GM12878 (cell line): ENCODE data around the gene CHRNE. TPM values are rescaled to one million over a fixed set of nuclear protein-coding genes. Genes with fewer than 3 reads are reported as not detected.
A peak's percentile ranks its signal among the peaks of the same experiment; 100 is the strongest.

ENCODE experiments used
- BRCA1 ChIP-seq: IDR thresholded peaks from 2 replicates; pipeline ENCODE4 v1.6.1; 2011; ENCODE audit warnings: low read depth, low read length, improper control_type of control experiment
- EGR1 ChIP-seq, 2 experiments: IDR thresholded peaks; 1 replicate in 1 of 2; 2 replicates in 1 of 2; pipeline ENCODE4 v1.6.1; 2011 to 2012; ENCODE audit warnings: low read depth in 2 of 2, low read length in 2 of 2, borderline replicate concordance in 1 of 2, mild to moderate bottlenecking in 1 of 2, moderate library complexity in 1 of 2
- MTA2 ChIP-seq: fragments of 450-650 bp; IDR thresholded peaks from 2 replicates; pipeline ENCODE4 v1.6.1; 2016; ENCODE audit warnings: low read depth, mild to moderate bottlenecking, moderate library complexity
- NR2C2 ChIP-seq: IDR thresholded peaks from 2 replicates; pipeline ENCODE4 v1.6.1; 2011; ENCODE audit warnings: borderline replicate concordance, low read depth; ENCODE audit not compliant: control insufficient read depth, insufficient read length
- RUNX3 ChIP-seq: IDR thresholded peaks from 2 replicates; pipeline ENCODE4 v1.6.1; 2012; ENCODE audit warnings: low read length, inconsistent platforms
- TCF7 ChIP-seq: IDR thresholded peaks from 2 replicates; pipeline ENCODE4 v1.6.1; 2014; ENCODE audit warnings: antibody characterized with exemption, borderline replicate concordance
- ZNF384 ChIP-seq: IDR thresholded peaks from 2 replicates; pipeline ENCODE4 v1.6.1; 2012; ENCODE audit warnings: low read depth, mild to moderate bottlenecking, low read length, improper control_type of control experiment, borderline replicate concordance
- polyA plus RNA-seq, 11 experiments: library from polyadenylated mRNA; depleted of rRNA in 4 of 11; unstranded in 6 of 11; stranded (reverse) in 5 of 11; fragments of >200 nt; fragmentation: Nextera tagmentation in 4 of 11; fragmentation: Illumina TruSeq in 1 of 11; extraction: Ambion mirVana in 4 of 11; extraction: Trizol in 1 of 11; gene quantifications; 1 replicate in 1 of 11; 2 replicates in 10 of 11; pipeline versions ENCODE4 v1.2.1 to v1.2.3, GENCODE V29; 2011 to 2016; ENCODE audit warnings: inconsistent platforms in 2 of 11, missing spikeins in 2 of 11, low read depth in 1 of 11
- total RNA-seq, 4 experiments: library from RNA; depleted of rRNA in 3 of 4; stranded (reverse); fragments of >200 nt in 3 of 4; fragmentation: Illumina TruSeq in 1 of 4; extraction: Trizol in 1 of 4; gene quantifications; 2 replicates each; pipeline versions ENCODE4 v1.2.1 to v1.2.3, GENCODE V29; 2013 to 2021
- TF ChIP-seq, protein P1 (sequence below): fragments of 450-650 bp; IDR thresholded peaks from 2 replicates; pipeline ENCODE4 v1.6.1; 2017; ENCODE audit warnings: mild to moderate bottlenecking, moderate library complexity
- TF ChIP-seq, protein P2 (sequence below): IDR thresholded peaks from 2 replicates; pipeline ENCODE4 v1.6.1; 2012; ENCODE audit warnings: low read depth, low read length, improper control_type of control experiment
- TF ChIP-seq, protein P3 (sequence below): fragments of 450-650 bp; IDR thresholded peaks from 2 replicates; pipeline ENCODE4 v1.6.1; 2017; ENCODE audit warnings: mild to moderate bottlenecking, moderate library complexity
- TF ChIP-seq, protein P4 (sequence below): fragments of 450-650 bp; IDR thresholded peaks from 2 replicates; pipeline ENCODE4 v1.6.1; 2014; ENCODE audit warnings: mild to moderate bottlenecking
- TF ChIP-seq, protein P5 (sequence below): fragments of 150-350 bp; IDR thresholded peaks from 2 replicates; pipeline ENCODE4 v1.6.1; 2016; ENCODE audit warnings: low read depth, low read length
- TF ChIP-seq, protein P6 (sequence below): IDR thresholded peaks from 2 replicates; pipeline ENCODE4 v1.6.1; 2011; ENCODE audit warnings: mild to moderate bottlenecking, low read depth, low read length, moderate library complexity; ENCODE audit not compliant: insufficient replicate concordance

CHRNE gene
- total and polyA plus RNA-seq, 10 of the 15 experiments (the other 5 are each of a cell fraction or from before 2014, with no cell fraction given), result 0.05 to 0.11 (median 0.08) TPM; not detected in 6

DNA sequence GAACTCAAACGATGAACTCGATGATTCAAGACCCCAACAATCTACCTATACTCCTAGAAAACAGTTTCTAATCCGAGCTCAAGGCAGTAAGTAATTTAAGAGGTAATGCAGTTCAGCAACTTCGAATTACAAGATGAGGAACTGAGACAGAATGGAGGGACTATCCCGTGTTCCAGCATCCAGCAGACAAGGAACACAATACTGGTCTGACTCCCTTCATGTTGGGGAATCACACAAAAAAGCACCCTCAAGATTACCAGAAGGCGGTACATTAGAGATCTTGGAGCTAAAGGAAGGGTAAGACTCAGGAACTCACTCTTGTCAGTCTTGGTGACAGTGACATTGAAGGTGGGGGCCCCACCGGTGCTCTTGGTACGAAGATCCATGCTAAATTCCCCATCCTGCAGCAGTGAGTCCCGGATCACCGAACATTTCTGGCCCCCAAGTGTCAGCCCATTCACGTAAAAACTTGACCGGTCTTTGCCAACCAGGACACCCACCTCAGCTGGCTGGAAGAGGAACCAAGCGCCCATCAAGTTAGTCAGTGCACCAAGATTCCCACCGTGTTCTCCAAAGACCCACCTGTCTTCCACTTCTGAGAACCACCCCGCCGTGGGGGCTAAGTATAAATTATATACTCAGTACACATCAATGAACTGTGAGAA, 43.5 kb upstream of the CHRNE start (continued):
- TF ChIP-seq, protein P1, sequence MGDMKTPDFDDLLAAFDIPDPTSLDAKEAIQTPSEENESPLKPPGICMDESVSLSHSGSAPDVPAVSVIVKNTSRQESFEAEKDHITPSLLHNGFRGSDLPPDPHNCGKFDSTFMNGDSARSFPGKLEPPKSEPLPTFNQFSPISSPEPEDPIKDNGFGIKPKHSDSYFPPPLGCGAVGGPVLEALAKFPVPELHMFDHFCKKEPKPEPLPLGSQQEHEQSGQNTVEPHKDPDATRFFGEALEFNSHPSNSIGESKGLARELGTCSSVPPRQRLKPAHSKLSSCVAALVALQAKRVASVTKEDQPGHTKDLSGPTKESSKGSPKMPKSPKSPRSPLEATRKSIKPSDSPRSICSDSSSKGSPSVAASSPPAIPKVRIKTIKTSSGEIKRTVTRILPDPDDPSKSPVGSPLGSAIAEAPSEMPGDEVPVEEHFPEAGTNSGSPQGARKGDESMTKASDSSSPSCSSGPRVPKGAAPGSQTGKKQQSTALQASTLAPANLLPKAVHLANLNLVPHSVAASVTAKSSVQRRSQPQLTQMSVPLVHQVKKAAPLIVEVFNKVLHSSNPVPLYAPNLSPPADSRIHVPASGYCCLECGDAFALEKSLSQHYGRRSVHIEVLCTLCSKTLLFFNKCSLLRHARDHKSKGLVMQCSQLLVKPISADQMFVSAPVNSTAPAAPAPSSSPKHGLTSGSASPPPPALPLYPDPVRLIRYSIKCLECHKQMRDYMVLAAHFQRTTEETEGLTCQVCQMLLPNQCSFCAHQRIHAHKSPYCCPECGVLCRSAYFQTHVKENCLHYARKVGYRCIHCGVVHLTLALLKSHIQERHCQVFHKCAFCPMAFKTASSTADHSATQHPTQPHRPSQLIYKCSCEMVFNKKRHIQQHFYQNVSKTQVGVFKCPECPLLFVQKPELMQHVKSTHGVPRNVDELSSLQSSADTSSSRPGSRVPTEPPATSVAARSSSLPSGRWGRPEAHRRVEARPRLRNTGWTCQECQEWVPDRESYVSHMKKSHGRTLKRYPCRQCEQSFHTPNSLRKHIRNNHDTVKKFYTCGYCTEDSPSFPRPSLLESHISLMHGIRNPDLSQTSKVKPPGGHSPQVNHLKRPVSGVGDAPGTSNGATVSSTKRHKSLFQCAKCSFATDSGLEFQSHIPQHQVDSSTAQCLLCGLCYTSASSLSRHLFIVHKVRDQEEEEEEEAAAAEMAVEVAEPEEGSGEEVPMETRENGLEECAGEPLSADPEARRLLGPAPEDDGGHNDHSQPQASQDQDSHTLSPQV, result no peak
- TF ChIP-seq, protein P2, sequence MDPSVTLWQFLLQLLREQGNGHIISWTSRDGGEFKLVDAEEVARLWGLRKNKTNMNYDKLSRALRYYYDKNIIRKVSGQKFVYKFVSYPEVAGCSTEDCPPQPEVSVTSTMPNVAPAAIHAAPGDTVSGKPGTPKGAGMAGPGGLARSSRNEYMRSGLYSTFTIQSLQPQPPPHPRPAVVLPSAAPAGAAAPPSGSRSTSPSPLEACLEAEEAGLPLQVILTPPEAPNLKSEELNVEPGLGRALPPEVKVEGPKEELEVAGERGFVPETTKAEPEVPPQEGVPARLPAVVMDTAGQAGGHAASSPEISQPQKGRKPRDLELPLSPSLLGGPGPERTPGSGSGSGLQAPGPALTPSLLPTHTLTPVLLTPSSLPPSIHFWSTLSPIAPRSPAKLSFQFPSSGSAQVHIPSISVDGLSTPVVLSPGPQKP, result no peak
- TF ChIP-seq, protein P3, sequence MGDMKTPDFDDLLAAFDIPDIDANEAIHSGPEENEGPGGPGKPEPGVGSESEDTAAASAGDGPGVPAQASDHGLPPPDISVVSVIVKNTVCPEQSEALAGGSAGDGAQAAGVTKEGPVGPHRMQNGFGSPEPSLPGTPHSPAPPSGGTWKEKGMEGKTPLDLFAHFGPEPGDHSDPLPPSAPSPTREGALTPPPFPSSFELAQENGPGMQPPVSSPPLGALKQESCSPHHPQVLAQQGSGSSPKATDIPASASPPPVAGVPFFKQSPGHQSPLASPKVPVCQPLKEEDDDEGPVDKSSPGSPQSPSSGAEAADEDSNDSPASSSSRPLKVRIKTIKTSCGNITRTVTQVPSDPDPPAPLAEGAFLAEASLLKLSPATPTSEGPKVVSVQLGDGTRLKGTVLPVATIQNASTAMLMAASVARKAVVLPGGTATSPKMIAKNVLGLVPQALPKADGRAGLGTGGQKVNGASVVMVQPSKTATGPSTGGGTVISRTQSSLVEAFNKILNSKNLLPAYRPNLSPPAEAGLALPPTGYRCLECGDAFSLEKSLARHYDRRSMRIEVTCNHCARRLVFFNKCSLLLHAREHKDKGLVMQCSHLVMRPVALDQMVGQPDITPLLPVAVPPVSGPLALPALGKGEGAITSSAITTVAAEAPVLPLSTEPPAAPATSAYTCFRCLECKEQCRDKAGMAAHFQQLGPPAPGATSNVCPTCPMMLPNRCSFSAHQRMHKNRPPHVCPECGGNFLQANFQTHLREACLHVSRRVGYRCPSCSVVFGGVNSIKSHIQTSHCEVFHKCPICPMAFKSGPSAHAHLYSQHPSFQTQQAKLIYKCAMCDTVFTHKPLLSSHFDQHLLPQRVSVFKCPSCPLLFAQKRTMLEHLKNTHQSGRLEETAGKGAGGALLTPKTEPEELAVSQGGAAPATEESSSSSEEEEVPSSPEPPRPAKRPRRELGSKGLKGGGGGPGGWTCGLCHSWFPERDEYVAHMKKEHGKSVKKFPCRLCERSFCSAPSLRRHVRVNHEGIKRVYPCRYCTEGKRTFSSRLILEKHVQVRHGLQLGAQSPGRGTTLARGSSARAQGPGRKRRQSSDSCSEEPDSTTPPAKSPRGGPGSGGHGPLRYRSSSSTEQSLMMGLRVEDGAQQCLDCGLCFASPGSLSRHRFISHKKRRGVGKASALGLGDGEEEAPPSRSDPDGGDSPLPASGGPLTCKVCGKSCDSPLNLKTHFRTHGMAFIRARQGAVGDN, result no peak
- TF ChIP-seq TCF7 (no peak), BRCA1 (no peak), MTA2 (0 out of 2 replicates have a peak, but pooled peaks have one; percentile 16), ZNF384 (no peak), NR2C2 (no peak), RUNX3 (no peak), EGR1 (IDR thresholded peaks at IDR 0.05; ENCODE audit: borderline replicate concordance in 1 of 2, low read depth in 2 of 2, low read length in 2 of 2) (no peak)
- TF ChIP-seq, protein P4, sequence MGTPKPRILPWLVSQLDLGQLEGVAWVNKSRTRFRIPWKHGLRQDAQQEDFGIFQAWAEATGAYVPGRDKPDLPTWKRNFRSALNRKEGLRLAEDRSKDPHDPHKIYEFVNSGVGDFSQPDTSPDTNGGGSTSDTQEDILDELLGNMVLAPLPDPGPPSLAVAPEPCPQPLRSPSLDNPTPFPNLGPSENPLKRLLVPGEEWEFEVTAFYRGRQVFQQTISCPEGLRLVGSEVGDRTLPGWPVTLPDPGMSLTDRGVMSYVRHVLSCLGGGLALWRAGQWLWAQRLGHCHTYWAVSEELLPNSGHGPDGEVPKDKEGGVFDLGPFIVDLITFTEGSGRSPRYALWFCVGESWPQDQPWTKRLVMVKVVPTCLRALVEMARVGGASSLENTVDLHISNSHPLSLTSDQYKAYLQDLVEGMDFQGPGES, result no peak
- TF ChIP-seq, protein P5, sequence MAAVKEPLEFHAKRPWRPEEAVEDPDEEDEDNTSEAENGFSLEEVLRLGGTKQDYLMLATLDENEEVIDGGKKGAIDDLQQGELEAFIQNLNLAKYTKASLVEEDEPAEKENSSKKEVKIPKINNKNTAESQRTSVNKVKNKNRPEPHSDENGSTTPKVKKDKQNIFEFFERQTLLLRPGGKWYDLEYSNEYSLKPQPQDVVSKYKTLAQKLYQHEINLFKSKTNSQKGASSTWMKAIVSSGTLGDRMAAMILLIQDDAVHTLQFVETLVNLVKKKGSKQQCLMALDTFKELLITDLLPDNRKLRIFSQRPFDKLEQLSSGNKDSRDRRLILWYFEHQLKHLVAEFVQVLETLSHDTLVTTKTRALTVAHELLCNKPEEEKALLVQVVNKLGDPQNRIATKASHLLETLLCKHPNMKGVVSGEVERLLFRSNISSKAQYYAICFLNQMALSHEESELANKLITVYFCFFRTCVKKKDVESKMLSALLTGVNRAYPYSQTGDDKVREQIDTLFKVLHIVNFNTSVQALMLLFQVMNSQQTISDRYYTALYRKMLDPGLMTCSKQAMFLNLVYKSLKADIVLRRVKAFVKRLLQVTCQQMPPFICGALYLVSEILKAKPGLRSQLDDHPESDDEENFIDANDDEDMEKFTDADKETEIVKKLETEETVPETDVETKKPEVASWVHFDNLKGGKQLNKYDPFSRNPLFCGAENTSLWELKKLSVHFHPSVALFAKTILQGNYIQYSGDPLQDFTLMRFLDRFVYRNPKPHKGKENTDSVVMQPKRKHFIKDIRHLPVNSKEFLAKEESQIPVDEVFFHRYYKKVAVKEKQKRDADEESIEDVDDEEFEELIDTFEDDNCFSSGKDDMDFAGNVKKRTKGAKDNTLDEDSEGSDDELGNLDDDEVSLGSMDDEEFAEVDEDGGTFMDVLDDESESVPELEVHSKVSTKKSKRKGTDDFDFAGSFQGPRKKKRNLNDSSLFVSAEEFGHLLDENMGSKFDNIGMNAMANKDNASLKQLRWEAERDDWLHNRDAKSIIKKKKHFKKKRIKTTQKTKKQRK, result no peak
- TF ChIP-seq, protein P6, sequence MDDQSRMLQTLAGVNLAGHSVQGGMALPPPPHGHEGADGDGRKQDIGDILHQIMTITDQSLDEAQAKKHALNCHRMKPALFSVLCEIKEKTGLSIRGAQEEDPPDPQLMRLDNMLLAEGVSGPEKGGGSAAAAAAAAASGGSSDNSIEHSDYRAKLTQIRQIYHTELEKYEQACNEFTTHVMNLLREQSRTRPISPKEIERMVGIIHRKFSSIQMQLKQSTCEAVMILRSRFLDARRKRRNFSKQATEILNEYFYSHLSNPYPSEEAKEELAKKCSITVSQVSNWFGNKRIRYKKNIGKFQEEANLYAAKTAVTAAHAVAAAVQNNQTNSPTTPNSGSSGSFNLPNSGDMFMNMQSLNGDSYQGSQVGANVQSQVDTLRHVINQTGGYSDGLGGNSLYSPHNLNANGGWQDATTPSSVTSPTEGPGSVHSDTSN, result no peak
